Measurements from ENCODE around the gene RSPH6A.

DNA sequence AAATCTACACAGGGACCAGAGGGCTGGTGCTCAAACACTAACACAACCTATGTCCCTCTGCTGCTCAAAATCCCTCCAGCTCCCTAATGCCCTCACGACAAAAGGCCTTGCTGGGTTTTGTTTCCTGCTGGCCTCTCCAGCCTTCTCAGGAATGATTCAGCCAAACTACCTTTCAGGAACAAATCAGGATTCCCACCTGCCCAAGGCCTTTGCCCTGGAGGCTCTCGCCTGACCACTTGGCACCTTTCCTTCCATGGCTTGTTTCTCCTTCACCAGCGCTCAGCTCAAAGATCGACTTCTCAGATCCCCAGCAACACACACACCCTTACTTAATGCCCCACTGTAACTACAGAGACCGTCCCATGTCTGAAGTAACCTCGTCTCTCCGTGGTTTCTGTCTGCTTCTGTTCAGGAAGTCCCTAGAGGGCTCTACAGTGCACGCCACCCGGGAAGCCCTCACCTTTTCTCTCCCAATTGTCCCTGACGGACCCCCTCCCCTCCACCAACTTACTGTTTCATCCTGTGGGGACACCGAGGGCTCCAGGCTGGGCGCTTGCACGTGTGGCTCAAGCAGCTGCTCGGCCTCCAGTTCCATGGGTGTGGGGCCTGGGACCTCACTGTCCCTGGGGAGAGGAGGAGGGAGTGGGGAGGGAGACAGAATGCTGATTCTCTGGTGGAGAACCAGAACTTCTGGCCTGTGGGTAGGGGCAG, 42.8 kb downstream of the RSPH6A start:
- TF ChIP-seq, protein P1, sequence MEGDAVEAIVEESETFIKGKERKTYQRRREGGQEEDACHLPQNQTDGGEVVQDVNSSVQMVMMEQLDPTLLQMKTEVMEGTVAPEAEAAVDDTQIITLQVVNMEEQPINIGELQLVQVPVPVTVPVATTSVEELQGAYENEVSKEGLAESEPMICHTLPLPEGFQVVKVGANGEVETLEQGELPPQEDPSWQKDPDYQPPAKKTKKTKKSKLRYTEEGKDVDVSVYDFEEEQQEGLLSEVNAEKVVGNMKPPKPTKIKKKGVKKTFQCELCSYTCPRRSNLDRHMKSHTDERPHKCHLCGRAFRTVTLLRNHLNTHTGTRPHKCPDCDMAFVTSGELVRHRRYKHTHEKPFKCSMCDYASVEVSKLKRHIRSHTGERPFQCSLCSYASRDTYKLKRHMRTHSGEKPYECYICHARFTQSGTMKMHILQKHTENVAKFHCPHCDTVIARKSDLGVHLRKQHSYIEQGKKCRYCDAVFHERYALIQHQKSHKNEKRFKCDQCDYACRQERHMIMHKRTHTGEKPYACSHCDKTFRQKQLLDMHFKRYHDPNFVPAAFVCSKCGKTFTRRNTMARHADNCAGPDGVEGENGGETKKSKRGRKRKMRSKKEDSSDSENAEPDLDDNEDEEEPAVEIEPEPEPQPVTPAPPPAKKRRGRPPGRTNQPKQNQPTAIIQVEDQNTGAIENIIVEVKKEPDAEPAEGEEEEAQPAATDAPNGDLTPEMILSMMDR (conservative IDR thresholded peaks at IDR 0.05 in 1 of 2, IDR thresholded peaks at IDR 0.05 in 1 of 2; ENCODE audit: low read depth in 1 of 2, low read length in 2 of 2), result no peak
- no peak for TF ChIP-seq EZH2 (IDR thresholded peaks at IDR 0.05; ENCODE audit: low read length, missing control alignments)

All from fibroblast of lung (primary cell).